Breast epithelium (tissue), 3 donors: ENCODE results near the gene GPR162.

Experiments
- CTCF ChIP-seq, 3 donors: fragments of 450-650 bp; IDR thresholded peaks; one replicate each; pipeline ENCODE4 v1.5.1; 2016 to 2017; ENCODE audit warnings: antibody characterized with exemption in 3 of 3, mild to moderate bottlenecking in 3 of 3, moderate library complexity in 3 of 3
- POLR2A ChIP-seq: fragments of 450-650 bp; IDR thresholded peaks from one replicate; pipeline ENCODE4 v1.6.1; 2016; ENCODE audit warnings: antibody characterized with exemption, mild to moderate bottlenecking, moderate library complexity

GRCh38 chr12:6777386-6777785 lies 44.2 kb upstream of the GPR162 start:
- TF ChIP-seq POLR2A (no peak), CTCF (IDR thresholded peaks at IDR 0.05) (no peak)
